ENCODE results near the gene PET100.

DNA sequence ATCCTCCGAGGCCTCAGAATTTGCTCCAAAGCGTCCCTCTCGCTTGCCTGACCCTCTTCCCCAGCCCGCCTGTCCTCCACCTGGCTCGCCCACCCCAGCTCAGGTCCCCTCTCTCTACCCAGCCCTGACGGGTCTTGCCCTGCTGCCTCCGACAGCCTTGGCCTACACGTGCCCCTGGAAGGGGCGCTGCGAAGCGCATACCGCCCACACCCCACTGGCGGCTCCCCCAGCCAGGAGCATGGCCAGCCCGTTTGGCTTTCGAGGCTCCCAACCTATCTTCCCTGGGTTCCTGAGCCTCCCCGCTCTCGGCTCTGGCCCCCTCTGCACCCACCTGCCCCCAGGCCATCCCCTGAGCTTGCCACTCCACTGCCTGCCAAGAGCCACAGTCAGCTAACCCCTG, 4.8 kb upstream of the PET100 start:
- TF ChIP-seq, protein P1, sequence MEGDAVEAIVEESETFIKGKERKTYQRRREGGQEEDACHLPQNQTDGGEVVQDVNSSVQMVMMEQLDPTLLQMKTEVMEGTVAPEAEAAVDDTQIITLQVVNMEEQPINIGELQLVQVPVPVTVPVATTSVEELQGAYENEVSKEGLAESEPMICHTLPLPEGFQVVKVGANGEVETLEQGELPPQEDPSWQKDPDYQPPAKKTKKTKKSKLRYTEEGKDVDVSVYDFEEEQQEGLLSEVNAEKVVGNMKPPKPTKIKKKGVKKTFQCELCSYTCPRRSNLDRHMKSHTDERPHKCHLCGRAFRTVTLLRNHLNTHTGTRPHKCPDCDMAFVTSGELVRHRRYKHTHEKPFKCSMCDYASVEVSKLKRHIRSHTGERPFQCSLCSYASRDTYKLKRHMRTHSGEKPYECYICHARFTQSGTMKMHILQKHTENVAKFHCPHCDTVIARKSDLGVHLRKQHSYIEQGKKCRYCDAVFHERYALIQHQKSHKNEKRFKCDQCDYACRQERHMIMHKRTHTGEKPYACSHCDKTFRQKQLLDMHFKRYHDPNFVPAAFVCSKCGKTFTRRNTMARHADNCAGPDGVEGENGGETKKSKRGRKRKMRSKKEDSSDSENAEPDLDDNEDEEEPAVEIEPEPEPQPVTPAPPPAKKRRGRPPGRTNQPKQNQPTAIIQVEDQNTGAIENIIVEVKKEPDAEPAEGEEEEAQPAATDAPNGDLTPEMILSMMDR (IDR thresholded peaks at IDR 0.05 in 4 of 5, conservative IDR thresholded peaks at IDR 0.05 in 1 of 5): no peak
- TF ChIP-seq POLR2A (IDR thresholded peaks at IDR 0.05): no peak

Measured in gastrocnemius medialis (tissue), 4 donors.